GM12878 (cell line): ENCODE results near the gene RFX7.

Source experiments
- CHD1 ChIP-seq: IDR thresholded peaks from 2 replicates; pipeline ENCODE4 v1.6.1; 2012; ENCODE audit warnings: low read depth, low read length, improper control_type of control experiment
- CREB1 ChIP-seq: IDR thresholded peaks from 2 replicates; pipeline ENCODE4 v1.6.1; 2012; ENCODE audit warnings: low read depth, mild to moderate bottlenecking, inconsistent platforms
- ESRRA ChIP-seq: IDR thresholded peaks from 2 replicates; pipeline ENCODE4 v1.6.1; 2012; ENCODE audit warnings: mild to moderate bottlenecking, low read length, improper control_type of control experiment
- JUND ChIP-seq: IDR thresholded peaks from 2 replicates; pipeline ENCODE4 v1.6.1; 2012; ENCODE audit warnings: low read depth, mild to moderate bottlenecking, low read length, improper control_type of control experiment, moderate library complexity
- NFIC ChIP-seq: IDR thresholded peaks from 2 replicates; pipeline ENCODE4 v1.6.1; 2012; ENCODE audit warnings: low read depth, mild to moderate bottlenecking, inconsistent platforms, low read length, moderate library complexity
- POLR2AphosphoS5 ChIP-seq: IDR thresholded peaks from 2 replicates; pipeline ENCODE4 v1.6.1; 2011; ENCODE audit warnings: mild to moderate bottlenecking, low read length, inconsistent platforms
- TF ChIP-seq, protein P1 (sequence below), 3 experiments: IDR thresholded peaks in 2 of 3; conservative IDR thresholded peaks in 1 of 3; 2 replicates each; pipeline ENCODE4 v1.5.1; 2011; ENCODE audit warnings: low read depth in 3 of 3, low read length in 3 of 3, mild to moderate bottlenecking in 3 of 3, control low read depth in 2 of 3, moderate library complexity in 2 of 3, inconsistent platforms in 1 of 3, mixed read lengths in 1 of 3; ENCODE audit not compliant: control insufficient read depth in 2 of 3, insufficient read depth in 1 of 3; ENCODE audit errors: extremely low read depth in 1 of 3
- TF ChIP-seq, protein P2 (sequence below): IDR thresholded peaks from 2 replicates; pipeline ENCODE4 v1.6.1; 2012; ENCODE audit warnings: low read length, inconsistent platforms
- TF ChIP-seq, protein P3 (sequence below): fragments of 450-650 bp; formaldehyde crosslinking; IDR thresholded peaks from 2 replicates; pipeline ENCODE4 v1.4.0; 2020; ENCODE audit warnings: mild to moderate bottlenecking, moderate library complexity

DNA sequence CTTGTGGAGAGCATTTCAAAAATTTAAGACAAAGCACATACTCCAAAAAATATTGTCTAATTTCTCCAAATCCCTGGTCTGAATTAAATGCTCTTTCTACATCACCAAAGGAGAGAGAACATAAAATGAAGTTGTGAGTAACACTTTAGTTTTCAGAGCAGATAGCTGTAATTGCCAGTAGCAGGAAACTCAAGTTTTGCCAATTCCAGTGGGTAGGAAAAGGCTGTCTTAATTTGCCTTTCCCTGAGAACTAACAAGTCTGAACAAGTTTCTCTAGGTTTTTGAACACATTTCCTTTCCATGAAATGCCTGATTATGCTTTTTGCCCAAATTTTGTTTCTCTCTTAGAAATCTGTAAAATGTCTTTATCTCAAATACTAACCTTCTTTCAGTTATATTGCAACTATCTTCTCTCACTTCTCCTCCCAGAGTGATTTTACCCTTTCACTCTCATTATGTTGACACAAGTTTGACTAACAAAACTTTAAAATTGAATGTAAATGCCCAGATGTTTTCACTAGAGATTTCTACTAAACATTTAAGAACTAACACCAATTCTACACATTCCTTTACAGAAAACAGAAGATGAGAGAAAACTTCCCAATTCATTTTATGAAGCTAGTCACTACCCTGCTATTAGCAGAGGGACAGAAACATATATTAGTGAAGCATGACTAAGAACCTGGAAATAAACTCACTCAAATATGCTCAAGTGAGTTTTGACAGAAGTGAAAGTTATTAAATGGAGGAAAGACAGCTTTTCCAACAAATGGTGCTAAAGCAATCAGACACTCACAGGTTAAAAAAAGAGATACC is 38.4 kb downstream of the RFX7 start:
- no peak for TF ChIP-seq POLR2AphosphoS5
- 0 out of 2 replicates have a peak, but pooled peaks have one; percentile 35 for TF ChIP-seq NFIC
- TF ChIP-seq, protein P1, sequence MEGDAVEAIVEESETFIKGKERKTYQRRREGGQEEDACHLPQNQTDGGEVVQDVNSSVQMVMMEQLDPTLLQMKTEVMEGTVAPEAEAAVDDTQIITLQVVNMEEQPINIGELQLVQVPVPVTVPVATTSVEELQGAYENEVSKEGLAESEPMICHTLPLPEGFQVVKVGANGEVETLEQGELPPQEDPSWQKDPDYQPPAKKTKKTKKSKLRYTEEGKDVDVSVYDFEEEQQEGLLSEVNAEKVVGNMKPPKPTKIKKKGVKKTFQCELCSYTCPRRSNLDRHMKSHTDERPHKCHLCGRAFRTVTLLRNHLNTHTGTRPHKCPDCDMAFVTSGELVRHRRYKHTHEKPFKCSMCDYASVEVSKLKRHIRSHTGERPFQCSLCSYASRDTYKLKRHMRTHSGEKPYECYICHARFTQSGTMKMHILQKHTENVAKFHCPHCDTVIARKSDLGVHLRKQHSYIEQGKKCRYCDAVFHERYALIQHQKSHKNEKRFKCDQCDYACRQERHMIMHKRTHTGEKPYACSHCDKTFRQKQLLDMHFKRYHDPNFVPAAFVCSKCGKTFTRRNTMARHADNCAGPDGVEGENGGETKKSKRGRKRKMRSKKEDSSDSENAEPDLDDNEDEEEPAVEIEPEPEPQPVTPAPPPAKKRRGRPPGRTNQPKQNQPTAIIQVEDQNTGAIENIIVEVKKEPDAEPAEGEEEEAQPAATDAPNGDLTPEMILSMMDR (IDR thresholded peaks at IDR 0.05 in 2 of 3, conservative IDR thresholded peaks at IDR 0.05 in 1 of 3; ENCODE audit: control insufficient read depth in 2 of 3, extremely low read depth in 1 of 3, insufficient read depth in 1 of 3, low read depth in 3 of 3, low read length in 3 of 3), result no peak
- TF ChIP-seq JUND, result no peak
- TF ChIP-seq, protein P2, sequence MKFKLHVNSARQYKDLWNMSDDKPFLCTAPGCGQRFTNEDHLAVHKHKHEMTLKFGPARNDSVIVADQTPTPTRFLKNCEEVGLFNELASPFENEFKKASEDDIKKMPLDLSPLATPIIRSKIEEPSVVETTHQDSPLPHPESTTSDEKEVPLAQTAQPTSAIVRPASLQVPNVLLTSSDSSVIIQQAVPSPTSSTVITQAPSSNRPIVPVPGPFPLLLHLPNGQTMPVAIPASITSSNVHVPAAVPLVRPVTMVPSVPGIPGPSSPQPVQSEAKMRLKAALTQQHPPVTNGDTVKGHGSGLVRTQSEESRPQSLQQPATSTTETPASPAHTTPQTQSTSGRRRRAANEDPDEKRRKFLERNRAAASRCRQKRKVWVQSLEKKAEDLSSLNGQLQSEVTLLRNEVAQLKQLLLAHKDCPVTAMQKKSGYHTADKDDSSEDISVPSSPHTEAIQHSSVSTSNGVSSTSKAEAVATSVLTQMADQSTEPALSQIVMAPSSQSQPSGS, result no peak
- no peak for TF ChIP-seq ESRRA
- no peak for TF ChIP-seq CHD1
- TF ChIP-seq, protein P3, sequence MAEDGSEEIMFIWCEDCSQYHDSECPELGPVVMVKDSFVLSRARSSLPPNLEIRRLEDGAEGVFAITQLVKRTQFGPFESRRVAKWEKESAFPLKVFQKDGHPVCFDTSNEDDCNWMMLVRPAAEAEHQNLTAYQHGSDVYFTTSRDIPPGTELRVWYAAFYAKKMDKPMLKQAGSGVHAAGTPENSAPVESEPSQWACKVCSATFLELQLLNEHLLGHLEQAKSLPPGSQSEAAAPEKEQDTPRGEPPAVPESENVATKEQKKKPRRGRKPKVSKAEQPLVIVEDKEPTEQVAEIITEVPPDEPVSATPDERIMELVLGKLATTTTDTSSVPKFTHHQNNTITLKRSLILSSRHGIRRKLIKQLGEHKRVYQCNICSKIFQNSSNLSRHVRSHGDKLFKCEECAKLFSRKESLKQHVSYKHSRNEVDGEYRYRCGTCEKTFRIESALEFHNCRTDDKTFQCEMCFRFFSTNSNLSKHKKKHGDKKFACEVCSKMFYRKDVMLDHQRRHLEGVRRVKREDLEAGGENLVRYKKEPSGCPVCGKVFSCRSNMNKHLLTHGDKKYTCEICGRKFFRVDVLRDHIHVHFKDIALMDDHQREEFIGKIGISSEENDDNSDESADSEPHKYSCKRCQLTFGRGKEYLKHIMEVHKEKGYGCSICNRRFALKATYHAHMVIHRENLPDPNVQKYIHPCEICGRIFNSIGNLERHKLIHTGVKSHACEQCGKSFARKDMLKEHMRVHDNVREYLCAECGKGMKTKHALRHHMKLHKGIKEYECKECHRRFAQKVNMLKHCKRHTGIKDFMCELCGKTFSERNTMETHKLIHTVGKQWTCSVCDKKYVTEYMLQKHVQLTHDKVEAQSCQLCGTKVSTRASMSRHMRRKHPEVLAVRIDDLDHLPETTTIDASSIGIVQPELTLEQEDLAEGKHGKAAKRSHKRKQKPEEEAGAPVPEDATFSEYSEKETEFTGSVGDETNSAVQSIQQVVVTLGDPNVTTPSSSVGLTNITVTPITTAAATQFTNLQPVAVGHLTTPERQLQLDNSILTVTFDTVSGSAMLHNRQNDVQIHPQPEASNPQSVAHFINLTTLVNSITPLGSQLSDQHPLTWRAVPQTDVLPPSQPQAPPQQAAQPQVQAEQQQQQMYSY, result no peak
- no peak for TF ChIP-seq CREB1
